ENCODE measurements around the gene LIMA1.

Gene LIMA1

DNA sequence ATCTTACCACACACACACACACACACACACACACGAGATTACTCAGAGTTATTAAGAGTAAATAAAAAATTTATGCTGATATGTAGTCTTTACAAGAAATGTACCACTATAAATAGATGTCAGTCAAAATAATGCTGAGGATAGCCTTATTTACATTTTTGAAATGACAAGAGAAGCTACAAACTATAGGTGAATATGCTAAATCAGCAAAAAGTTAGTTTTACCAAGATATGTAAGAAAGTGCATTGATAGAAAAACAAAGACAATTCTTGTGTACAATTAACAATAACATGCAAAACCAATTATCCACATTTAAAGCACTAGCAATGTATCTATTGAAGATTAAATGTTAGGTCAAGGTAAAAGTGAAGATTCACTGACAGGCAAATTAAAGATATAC is 69.3 kb downstream of the LIMA1 start:
- DNase-seq: no peak

DNA sequence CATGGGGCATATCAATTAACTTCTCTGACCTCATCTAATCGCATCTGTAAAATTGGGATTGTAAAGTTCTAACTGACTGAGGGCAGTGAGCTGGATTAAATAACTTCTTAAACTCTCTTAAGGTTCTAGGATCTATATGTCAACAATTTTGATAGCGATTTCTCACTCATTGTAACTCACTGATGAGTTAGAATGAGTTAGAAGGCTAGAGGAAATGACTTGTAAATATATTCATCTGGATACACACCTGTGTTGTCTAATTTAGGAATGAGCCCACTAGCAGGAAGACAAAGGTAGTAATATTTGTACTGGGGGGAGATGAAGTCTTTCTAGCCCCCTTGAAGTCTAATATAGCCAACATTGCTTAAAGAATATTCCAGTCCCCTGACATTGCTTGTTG is 69.9 kb downstream of the LIMA1 start:
- DNase-seq: no peak

DNA sequence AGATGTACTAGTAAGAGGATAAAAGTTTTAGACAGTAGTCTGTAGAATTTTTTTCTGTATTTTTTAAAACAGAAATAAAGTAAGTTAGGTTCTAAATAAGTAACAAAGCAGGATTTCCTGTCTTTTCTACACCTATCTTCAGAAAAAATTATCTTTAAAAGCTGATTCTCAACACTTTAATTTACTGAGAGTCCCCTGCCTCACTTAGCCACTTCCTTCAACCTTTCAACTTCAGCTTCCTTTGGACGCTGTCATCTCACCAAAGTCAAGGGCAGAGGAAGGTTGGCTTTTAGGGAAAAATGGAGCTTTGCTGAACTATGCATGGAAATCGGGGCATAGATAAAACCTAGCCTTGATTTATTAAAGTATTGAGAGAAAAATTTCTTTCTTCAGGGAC is 71.3 kb downstream of the LIMA1 start:
- DNase-seq: peak in 1 of 6 experiments; percentile 41

DNA sequence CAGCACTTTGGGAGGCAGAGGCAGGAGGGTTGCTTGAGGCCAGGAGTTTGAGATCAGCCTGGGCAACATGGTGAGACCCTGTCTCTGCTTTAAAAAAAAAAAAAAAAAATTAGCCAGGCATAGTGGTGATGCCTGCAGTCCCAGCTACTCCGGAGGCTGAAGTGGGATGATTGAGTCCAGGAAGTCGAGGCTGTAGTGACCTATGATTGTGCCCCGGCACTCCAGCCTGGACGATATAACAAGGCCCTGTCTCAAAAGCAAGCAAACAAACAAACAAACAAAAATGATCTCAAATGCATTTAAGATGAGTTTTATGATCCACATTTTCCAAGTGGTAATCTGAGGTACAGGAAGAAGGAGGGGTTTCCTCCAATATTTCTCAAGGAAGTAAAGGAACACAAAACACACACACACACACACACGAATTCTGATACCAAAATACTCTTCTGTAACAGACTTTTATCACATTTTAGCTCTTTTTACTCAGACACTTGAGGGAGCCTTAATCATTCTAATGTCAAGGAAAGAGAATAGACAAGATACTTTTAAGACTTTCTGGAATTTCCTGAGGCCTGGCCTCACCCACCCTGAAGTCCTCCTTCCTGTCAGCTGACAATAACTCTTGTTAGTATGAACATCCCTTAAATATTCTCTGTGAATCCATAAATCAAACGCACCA is 71.8 kb downstream of the LIMA1 start:
- peak in 2 of 6 experiments; percentile 15 to 41 for DNase-seq

DNA sequence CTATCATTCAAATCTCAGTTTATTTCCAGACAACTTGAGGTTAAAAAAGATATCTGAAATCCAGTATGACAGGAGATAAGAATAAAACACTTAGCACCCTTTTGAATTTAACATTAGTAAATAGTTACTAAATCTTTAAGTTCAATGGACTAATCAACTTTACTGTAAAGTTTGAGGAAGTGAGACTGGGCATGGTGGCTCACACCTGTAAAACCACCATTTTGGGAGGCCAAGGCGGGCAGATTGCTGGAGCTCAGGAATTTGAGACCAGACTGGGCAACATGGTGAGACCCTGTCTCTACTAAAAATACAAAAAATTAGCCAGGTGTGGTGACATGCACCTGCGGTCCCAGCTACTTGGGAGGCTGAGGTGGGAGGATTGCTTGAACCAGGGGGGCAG is 75.9 kb downstream of the LIMA1 start:
- DNase-seq: no peak

DNA sequence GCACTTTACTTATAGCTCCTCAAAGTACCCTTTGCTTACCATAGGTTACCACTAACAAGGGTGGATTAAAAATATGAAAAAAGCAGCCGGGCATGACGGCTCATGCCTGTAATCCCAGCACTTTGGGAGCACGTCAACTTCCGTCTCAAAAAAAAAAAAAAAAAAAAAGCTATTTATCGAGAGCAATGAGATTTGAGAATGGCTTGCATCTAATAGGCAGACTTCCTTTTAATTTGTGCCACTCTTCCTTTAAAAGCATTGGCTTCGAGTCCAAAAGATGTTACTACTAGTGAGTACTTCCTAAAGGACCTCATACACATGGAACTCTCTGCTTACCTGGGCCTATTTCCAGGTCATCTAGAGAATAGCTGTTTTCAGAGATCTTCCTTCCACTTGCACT is 77.7 kb downstream of the LIMA1 start:
- DNase-seq: no peak

DNA sequence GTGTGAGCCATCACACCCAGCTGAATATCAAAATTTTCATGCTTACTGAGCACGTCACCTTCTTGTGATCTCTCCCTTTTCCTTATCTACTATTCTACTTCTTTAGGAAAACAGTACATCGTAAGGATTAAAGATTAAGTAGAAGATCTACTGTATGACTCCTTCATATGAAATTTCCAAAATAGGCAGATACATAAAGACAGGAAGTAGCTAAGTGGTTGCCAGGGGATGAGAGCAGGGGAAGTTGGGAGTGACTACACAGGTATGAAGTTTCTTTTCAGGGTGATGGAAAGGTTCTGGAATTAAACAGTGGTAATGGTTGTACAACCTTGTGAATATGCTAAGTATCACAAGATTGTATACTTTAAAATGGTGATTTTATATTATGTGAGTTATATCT is 79.6 kb downstream of the LIMA1 start:
- no peak for DNase-seq

DNA sequence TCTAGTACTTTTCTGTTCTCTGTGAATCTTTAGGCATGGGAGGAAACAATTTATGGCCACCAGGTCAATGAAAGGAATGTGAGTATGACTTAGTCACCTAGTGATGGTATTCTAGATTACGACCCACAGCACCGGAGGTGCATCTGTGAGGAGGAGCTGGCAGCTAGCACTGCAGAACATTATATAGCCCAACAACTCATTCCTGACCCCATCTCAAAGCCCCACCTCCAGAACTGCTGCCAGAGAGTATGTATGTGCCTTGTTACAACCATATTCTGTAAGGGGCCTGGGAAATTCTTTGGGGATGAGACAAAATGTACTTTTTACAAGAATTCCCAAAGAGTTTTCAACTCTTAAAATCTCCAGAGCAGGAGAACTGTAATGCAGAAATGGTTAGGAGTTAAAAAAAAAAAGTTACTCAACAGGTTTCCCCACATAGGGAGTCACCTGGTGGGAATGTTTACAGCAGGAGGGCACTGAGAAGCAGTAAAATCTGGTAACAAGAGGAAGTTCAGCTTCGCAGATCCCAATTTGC is 81.3 kb downstream of the LIMA1 start:
- DNase-seq: no peak

DNA sequence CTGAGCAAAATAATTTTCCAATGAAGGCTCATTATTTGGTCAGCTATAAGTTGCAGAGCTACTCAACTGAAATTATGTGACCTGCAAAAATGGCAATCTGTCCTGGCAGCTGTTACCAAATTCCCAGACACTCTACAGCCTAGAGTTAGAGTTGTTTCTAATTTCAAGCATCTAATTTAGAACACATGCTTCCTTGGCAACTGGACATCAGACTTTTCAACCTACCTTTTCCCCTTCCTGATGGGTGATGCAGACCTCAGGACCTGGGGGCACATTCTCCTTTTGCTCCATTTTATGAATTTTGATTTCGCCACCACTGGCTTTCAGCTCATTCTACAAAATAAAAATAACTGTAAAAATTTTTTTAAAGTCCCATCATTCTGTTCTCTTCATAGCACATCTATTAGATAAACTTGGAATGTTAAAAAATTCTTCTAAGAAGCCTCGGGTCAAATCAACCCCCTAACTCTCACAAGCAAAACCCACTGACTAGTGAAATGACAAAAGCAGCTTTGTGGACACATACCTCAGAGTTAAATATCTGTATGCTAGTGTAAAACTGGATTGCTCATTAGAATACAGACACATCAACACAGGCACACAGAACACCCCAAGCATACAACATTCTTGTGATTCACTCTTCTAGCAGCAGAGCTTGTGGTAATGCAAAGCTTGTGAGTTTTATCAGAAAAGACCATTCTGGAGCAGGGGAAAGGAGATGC is 82.6 kb downstream of the LIMA1 start:
- no peak for DNase-seq

DNA sequence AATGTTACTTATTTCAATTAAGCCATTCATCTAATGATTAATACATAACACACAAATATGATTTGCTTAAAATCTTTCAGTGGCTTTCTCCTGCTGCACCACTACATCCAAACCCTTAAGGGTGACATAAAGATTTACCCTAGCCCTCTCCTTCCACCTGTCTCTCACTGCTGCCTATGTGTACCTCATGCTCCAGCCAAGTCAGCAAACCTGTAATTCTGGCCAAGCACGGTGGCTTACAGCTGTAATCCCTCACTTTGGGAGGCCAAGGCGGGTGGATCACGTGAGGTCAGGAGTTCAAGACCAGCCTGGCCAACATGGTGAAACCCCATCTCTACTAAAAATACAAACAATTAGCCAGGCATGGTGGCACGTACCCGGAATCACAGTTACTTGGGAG is 84.5 kb downstream of the LIMA1 start:
- no peak for DNase-seq

DNA sequence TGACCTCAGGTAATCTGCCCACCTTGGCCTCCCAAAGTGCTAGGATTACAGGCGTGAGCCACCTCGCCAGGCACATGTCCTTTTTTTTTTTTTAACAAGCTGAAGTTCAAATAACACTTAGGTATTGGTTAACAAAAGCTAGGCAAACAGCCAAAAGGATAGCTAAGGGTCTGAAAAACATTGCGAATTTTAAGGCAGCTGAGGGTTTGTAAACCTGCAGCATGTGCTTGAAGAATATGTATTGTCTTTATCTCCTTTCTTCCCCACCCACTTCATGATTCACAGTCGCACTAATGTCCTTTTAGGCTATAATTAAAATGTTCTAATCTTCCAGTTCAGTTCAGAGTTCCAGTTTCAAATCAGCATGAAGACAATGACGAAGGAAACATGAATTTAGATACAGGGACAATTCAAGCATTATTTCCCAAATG is 86.0 kb downstream of the LIMA1 start:
- DNase-seq: no peak

DNA sequence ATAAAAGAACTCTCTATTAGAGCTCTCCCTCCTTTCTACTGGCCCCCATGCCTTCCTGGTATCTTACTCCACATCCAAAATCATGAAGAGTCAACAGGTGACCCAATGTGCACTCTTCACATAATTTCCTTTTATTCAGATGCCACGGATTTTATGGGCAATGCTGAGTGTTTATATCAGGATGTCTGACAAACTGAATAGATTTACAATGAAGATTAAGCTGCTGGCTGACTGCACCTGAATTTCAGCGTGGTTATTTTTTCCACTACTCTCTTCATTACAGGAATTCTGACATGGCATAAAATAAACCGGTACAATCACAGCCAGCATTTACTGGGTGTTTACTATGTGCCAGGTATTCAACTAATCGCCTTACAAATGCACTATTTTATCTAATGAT is 86.8 kb downstream of the LIMA1 start:
- DNase-seq: no peak

DNA sequence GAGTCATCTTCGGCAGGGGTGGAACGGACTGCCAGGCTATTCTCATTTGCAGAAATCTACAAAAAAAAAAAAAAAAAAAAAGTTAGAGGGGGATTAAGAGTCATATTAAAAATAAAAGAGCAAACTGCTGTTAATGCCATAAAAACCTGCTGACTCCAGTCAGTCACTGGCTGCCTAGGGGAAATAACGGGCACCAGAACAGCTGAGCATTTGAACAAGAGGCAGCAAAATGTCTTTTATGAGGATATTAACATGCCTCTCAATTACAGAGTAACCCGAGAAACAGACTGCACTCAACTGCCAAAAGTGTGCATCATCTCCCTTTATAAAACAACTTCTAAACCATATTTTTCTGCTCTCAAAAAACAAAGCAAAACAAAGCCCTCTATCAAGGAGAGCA is 87.5 kb downstream of the LIMA1 start:
- DNase-seq: no peak

DNA sequence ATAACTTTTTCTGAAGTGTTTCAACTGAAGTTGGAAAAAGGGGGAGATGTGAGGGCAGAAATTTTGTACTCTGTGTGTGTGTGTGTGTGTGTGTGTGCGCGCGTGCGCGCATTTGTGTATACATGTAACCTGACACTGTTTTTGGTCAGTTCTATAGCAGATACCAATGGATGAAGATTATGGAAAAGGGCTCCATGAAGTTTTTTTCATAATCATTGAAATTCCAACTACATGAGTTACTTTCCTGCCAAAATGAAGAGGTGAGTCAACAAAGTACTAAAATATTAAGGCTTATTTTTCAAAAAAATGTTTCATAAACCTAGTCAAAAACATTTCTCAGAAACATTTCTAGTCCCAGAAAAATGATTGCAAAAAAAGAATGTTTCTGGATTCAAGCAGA is 90.4 kb downstream of the LIMA1 start:
- DNase-seq: no peak

DNA sequence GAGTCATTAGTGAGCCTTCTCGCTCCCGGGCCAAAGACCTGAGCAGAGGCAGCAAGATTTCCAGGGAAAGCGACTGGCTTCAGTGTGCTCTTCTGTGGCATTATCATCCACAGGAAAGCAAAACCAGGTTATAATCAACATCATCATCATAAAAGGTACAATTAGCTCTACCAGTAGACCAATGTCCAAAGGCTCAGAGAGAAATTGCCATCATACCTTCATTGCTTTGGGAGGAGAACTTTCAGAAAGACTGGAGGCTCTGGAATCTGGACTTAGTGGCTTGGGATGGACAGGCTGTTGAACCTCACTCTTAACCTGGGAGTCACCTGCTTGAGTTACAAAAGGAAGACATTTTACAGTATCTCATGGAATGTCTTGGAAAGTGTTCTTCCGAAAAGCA is 91.1 kb downstream of the LIMA1 start:
- no peak for DNase-seq

DNA sequence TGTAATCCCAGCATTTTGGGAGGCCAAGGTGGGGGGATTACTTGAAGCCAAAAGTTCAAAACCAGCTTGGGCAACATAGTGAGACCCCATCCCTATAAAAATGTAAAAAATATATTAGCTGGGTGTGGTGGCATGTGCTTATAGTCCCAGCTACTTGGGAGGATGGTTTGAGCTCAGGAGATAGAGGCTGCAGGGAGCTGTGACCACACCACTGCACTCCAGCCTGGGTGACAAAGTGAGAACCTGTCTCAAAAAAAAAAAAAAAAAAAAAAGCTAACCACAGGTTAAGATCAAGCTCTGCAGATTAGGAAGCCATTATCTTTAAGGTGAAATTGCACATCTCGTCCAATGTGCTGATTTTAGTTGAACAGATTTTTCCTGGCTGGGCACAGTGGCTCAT is 92.5 kb downstream of the LIMA1 start:
- no peak for DNase-seq

DNA sequence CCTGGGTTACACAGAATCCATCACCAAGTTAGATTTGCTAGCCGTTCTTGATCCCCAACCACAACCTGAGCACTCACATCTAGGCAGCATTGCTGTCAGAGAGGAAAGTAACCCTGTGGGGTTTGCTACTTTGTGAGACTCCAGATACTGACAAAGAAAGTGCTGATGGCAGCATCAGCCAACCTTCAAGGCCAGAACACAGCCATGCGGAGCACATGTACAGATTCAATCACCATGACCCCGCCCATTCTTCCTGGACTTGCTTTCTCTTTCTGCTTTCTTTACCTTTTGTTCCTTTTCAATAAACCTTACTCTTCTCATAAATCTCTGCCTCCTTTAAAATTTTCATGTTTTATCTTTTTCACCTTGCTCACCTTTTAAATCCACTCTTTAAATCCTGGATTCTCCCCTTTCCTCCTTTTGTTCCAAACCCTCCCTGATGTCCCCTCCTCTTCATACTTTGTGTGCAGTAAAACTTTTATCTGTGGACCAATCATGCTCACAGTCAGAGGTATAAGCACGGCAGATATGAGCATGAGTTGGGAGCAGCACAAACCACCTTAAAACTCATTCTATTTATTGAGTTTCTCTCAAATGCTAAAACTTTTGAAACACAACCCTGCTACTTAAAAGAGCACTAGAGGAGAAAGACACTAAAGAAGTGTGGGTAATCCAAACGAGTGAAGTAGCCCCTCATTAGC is 94.3 kb downstream of the LIMA1 start:
- DNase-seq: peak in 2 of 6 experiments; percentile 13 to 16

DNA sequence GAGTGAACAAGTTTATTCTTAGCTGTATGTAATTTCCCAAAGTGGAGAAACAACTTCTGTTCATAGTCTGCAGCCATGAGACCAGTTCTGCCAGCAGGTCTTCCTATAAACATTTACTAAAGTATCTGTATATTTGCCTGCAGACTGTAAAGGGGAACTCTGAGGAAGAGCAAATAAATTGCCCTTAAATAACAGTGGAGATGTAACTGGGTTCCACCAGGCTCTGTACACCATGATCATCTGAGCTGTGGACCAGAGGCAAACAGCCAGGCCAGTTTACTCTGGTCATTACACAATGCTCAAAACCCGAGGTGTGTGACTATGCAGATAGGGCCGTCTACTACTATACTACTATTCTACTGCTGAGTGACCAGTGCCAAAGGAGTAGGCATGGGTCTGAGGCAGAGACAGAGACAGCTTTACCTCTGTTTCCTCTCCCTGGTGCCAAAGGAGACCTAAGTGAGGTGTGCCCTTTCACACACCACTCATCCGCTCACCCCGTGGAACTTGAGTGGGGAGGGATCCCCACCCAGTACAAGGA is 95.0 kb downstream of the LIMA1 start:
- DNase-seq: no peak

DNA sequence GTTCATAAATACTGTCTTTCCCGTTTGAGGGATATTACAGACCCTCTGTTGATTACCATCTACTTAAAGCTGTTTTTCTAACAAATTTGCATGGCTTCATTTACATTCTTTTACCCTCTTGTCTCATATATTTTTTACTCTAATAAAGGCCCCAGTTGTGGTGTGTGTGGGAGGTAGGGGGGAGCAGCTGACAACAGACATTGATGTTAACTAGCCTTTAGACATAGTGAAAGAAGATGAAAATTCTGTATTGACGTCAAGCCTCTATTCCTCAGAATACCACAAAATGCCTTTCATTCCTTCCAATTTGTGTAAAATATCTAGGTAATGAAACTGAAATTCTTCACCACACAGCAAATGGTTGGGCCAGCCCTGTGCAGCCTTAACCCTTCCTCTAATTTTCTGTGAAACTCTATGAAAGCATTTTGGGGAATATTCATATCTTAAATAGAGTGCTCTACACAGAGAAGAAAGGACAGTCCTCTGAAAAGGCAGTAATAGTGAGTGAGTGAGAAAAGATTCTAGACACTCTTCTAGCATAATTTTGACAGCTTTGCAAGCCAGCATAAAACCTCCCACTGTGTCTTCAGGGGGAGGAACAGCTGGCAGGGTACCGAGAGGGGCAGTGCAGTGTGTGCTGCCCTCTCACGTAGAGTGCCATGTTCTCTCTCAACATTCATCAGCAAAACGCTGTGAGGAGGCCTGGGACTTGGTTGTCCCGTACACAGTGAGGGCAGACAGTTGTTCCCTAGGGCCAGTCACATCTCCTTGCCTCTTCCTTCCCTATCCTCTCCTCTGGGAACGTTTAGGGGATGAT is 96.0 kb downstream of the LIMA1 start:
- DNase-seq: no peak

DNA sequence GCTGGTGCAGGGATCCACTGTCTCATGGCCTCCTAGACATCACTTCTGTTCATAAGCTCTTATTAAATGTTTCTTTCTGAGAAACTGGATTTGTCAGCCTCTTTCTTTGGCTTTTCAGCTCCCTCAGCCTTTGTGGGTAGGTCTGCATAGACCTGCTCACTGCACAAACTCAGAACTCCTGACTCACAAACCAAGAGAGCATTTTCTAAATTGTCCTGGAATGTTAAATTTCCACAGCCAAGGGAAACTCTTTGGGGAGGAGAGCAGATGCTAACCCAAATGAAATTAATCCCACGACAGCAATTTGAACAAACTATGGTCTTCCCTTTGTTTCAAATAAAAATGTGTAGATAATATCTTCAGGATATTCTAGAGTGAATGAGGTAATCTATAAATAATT is 96.6 kb downstream of the LIMA1 start:
- DNase-seq: no peak

DNA sequence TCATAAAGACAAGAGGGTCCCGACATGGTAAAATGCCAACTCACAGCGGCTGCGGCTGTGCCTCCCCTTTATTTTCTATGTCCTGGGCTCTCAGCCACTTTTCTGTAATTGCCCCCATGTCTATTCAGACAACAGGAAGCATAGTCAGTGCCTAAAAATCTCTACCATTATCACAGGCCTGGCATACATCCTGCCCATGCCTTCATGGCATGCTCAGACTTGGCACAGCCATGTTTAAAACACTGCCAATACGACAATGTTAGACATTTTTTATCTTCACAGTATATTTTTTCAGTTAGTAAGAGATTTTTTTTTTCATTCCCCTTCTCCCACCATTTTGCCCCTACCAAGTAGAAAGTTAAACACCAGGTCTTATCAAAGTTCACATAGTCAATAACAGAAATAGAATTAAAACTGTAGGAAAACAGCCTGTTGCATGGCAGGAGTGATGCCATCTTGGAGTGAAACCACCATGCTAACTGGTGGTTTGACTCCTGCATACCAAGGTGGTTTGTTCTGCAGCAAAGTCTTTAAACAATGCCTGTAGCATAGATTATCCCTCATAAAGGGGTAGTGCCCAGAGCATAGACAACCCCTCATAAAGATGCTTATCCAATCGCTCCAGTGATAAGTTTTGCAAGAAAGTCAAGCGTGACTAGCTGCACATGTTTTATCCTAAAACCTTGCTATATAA is 97.2 kb downstream of the LIMA1 start:
- no peak for DNase-seq

DNA sequence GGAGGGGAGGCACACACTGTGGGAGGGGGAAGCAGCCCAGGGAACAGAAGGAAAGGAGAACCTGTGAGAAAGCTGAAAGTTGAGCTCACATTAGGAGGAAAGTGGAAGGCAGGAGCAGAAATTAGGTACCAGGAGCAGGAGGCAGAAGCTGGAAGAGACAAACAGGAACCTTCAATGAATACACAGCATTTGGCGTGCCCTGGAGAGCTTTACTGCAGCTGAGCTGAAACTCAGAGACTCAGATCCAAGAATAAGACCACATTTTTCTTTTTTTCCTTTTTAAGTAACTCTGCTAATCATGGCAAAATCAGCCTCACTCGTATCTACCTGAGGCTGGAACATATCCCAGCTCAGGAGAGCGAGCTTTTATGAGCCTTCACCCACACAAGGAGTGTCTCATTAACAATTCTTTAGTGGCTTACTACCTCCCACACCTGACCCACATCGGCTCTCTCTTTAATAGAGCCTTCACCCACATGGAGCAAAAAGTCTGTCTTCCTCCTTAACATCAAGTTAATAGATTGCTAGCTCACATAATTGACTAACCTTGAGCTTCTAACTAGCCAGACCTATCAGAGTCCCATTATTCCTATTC is 97.9 kb downstream of the LIMA1 start:
- DNase-seq: no peak
